Tibial nerve (tissue), 4 donors: ENCODE measurements around the gene UBA52. TPM values are rescaled to one million over a fixed set of nuclear protein-coding genes. Genes with fewer than 3 reads are reported as not detected.
"Not testable (repeated sequence)": the region's sequence is repeated elsewhere in the genome, so short reads cannot be mapped to it uniquely, and the experiment has no call there.

Experiments
- DNase-seq, 2 donors: peaks; one replicate each; pipeline ENCODE4 v3.0.0-alpha.2; 2019; ENCODE audit warnings: low spot score in 2 of 2
- H3K27ac ChIP-seq, 4 donors: fragments of 200-600 bp; sonication (generic) in 3 of 4; one replicate each; pipeline ENCODE4 v1.5.1; 2017 to 2019; ENCODE audit warnings: mild to moderate bottlenecking in 1 of 4
- H3K27me3 ChIP-seq, 2 donors: fragments of 200-600 bp; sonication (generic) in 1 of 2; one replicate each; pipeline versions ENCODE4 v1.5.1 to v1.6.0; 2017 to 2019
- H3K36me3 ChIP-seq, 3 donors: fragments of 200-600 bp; sonication (generic); one replicate each; pipeline ENCODE4 v1.5.1; 2018 to 2019
- H3K4me1 ChIP-seq, 4 donors: fragments of 200-600 bp; sonication (generic) in 3 of 4; one replicate each; pipeline ENCODE4 v1.5.1; 2017 to 2019
- H3K4me3 ChIP-seq, 4 donors: fragments of 200-600 bp; sonication (generic) in 3 of 4; one replicate each; pipeline ENCODE4 v1.5.1; 2017 to 2019; ENCODE audit warnings: mild to moderate bottlenecking in 1 of 4, moderate library complexity in 1 of 4
- H3K9me3 ChIP-seq, 4 donors: fragments of 200-600 bp; sonication (generic) in 3 of 4; one replicate each; pipeline ENCODE4 v1.5.1; 2017 to 2019
- EP300 ChIP-seq, 2 donors: sonication (generic); formaldehyde crosslinking; IDR thresholded peaks; one replicate each; pipeline ENCODE4 v1.6.1; 2017; ENCODE audit warnings: antibody characterized with exemption in 2 of 2, mild to moderate bottlenecking in 1 of 2
- POLR2A ChIP-seq, 2 donors: fragments of 450-650 bp; IDR thresholded peaks; one replicate each; pipeline ENCODE4 v1.6.1; 2017; ENCODE audit warnings: antibody characterized with exemption in 2 of 2, mild to moderate bottlenecking in 2 of 2, moderate library complexity in 2 of 2
- WGBS, 2 donors: methylation state at CpG; one replicate each; pipeline ENCODE4 v1.1.5; 2018; 5-methylcytosine and 5-hydroxymethylcytosine counted together
- total RNA-seq, 4 donors: library from RNA; depleted of rRNA; stranded (reverse); fragments of >200 nt; gene quantifications; one replicate each; pipeline ENCODE4 v1.1.0, GENCODE V29; 2016
- TF ChIP-seq, protein P1 (sequence below), 5 experiments: fragments of 200-600 bp in 3 of 5; fragments of 450-650 bp in 2 of 5; sonication (generic) in 3 of 5; IDR thresholded peaks; one replicate each; pipeline ENCODE4 v1.5.1; 2016 to 2019; ENCODE audit warnings: antibody characterized with exemption in 5 of 5, mild to moderate bottlenecking in 3 of 5, moderate library complexity in 2 of 5

UBA52 gene
- total RNA-seq, 4 donors from 2014 or later: 504 to 826 (median 521) TPM

DNA sequence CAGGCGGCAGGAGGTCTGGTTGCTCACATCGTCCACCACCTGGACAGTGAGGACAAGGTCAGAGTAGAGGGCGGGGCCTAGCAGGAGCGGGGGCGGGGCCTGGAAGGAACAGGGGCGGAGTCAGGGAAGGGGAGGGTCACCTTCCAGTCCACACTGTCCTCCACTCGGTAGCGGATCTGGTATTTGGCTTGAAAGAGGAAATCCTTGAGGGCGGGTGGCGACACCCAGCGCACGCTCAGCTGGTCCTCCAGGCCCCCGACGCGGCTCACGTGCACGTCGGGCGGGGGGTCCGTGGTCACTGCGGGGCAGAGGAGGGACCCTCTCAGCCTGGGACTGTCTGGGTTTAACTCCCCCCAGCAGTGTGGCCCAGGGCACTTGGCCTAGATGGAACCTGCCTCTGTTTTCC lies 25.1 kb downstream of the UBA52 start:
- Histone ChIP-seq H3K9me3 (no peaks in the 10 kb centered on the region), H3K4me3 (no peak overlapping the region), H3K4me1 (peaks cover 0 to 26% (median 16%) of the 10 kb centered on the region in 4 donors), H3K27ac (no peak overlapping the region), H3K36me3 (no peaks in the 10 kb centered on the region), H3K27me3 (peaks cover 2 to 37% of the 10 kb centered on the region in 2 donors)
- no peak for TF ChIP-seq EP300 (IDR thresholded peaks at IDR 0.05)
- 22 to 24% methylated on average over 19 to 20 of the region's 21 CpGs for WGBS, 2 donors
- DNase-seq: peak in 1 of 2 donors; percentile 38

DNA sequence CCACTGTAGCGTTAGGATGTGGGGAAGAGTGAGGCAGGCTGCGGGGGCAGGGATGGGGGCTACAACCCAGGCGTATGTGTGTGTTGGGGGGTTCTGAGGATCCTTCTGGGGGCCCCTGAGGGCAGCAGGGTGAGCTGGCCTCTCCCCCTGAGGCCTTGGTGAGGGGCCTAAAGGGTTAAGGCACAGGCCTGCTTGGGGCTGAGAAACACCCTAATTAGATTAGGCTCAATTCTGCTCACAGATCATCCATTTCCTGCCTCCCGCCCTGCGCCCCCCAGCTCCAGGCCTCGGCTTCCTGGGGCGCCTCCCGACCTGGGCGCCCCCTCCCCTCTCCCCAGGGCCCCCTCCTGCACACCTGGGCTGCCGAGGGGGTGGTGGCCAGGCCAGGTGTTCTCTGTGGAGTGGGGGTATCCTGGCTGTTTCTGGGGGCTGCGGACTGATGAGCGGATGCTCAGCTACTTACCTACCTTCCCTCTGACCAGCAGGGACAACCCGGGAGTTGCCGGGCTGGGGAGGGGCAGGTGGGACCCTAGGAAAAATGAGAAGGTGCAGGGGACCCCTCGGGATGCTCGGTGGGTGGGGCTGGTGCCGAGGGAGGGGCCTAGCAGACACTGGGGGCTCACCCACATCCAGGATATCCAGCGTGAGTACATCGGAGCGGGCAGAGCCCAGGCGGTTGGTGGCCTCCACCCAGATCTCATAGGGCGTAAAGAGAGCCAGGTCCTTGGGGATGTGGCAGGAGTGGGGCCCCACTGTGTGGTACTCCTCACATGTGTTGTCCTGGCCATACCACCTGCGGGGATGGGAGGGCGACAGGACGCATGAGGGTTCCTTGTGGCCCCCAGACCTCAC lies 26.4 kb downstream of the UBA52 start:
- no peak overlapping the region for H3K27ac ChIP-seq

DNA sequence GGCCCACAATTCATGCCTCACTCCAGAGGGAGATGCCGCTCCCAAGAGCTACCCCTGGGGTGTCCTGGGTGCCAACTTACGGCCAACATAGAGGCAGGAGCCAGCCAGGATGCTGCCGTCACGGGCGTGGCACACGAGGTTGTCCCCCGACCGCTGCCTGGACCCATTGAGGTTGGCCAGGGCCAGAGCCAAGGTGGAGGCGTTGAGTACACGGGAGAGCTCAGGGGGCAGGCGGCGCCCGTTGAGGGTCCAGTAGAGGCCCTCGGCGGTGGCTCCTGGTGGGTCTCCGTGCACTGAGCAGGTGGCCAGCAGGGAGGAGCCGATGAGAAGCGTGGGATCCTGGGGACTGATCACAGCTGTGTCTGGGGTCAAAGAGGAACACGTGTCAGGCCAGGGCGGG lies 27.8 kb downstream of the UBA52 start:
- Histone ChIP-seq H3K27me3 (peaks cover 2 to 62% of the 10 kb centered on the region in 2 donors), H3K4me1 (peaks cover 0 to 28% (median 13%) of the 10 kb centered on the region in 4 donors), H3K36me3 (no peaks in the 10 kb centered on the region), H3K4me3 (no peak overlapping the region), H3K27ac (no peak overlapping the region), H3K9me3 (no peaks in the 10 kb centered on the region)
- TF ChIP-seq, protein P1, sequence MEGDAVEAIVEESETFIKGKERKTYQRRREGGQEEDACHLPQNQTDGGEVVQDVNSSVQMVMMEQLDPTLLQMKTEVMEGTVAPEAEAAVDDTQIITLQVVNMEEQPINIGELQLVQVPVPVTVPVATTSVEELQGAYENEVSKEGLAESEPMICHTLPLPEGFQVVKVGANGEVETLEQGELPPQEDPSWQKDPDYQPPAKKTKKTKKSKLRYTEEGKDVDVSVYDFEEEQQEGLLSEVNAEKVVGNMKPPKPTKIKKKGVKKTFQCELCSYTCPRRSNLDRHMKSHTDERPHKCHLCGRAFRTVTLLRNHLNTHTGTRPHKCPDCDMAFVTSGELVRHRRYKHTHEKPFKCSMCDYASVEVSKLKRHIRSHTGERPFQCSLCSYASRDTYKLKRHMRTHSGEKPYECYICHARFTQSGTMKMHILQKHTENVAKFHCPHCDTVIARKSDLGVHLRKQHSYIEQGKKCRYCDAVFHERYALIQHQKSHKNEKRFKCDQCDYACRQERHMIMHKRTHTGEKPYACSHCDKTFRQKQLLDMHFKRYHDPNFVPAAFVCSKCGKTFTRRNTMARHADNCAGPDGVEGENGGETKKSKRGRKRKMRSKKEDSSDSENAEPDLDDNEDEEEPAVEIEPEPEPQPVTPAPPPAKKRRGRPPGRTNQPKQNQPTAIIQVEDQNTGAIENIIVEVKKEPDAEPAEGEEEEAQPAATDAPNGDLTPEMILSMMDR (IDR thresholded peaks at IDR 0.05): no peak
- TF ChIP-seq EP300 (IDR thresholded peaks at IDR 0.05) (no peak), POLR2A (IDR thresholded peaks at IDR 0.05) (no peak)
- WGBS, 2 donors: 88 to 89% methylated on average over 20 of the region's 20 CpGs
- no peak for DNase-seq

More for the DNA sequence above, 26.4 kb downstream of the UBA52 start:
- no peak overlapping the region for H3K4me3 ChIP-seq
- TF ChIP-seq, protein P1 (IDR thresholded peaks at IDR 0.05): no peak
- TF ChIP-seq POLR2A (IDR thresholded peaks at IDR 0.05) (no peak), EP300 (IDR thresholded peaks at IDR 0.05) (no peak)
- no peaks in the 10 kb centered on the region for H3K9me3 ChIP-seq
- 48 to 52% methylated on average over 14 to 21 of the region's 25 CpGs for WGBS, 2 donors
- H3K36me3 ChIP-seq: no peaks in the 10 kb centered on the region
- H3K4me1 ChIP-seq: peaks cover 0 to 26% (median 16%) of the 10 kb centered on the region in 4 donors
- no peak for DNase-seq
- peaks cover 2 to 47% of the 10 kb centered on the region in 2 donors for H3K27me3 ChIP-seq

DNA sequence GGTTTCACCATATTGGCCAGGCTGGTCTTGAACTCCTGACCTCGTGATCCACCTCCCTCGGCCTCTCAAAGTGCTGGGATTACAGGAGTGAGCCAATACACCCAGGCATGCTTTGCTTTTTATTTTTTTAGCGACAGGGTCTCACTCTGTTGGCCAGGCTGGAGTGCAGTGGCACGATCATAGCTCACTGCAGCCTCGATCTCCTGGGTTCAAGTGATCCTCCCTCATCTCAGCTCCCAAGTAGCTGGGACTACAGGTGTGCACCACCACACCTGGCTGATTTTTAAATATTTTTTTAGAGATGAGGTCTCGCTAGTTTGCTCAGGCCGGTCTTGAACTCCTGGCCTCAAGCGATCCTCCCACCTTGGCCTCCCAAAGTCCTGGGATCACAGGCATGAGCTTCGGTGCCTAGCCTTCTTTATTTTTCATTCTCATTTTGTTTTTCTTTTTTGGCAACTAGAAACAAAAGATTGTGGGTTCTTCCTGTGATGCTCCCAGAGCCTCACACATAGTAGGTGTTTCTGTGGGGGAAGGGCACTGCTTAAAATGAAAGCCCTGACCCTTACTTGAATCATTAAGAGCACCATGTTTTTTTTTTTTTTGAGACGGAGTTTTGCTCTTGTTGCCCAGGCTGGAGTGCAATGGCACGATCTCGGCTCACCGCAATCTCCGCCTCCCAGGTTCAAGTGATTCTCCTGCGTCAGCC lies 29.2 kb downstream of the UBA52 start:
- WGBS, 2 donors: 89 to 96% methylated on average over 15 of the region's 15 CpGs
- H3K4me1 ChIP-seq: peaks cover 0 to 29% (median 3%) of the 10 kb centered on the region in 4 donors
- peaks cover 0 to 75% of the 10 kb centered on the region in 2 donors for H3K27me3 ChIP-seq
- DNase-seq, H3K9me3 ChIP-seq, H3K27ac ChIP-seq, H3K36me3 ChIP-seq, H3K4me3 ChIP-seq: not testable (repeated sequence)

DNA sequence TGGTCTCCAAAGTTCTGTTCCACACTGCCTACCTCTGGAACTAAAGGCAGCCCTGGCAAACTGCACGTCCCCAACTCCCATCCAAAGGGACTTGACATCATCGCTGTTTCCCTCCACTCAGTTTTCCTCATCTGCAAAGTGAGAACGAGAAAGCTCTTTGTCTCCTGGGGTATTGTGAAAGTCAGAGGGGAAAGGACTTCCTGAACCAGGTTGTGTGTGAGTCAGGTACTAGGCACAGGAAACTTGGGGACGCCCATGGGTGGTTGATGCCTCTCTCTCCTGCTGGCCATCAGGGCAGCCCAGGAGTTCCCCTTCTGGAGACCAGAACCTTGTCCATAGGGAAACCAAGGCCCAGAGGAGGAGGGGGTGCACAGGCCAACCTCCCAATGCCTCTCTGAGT lies 30.2 kb downstream of the UBA52 start:
- Histone ChIP-seq H3K27me3 (peaks cover 0 to 76% of the 10 kb centered on the region in 2 donors), H3K9me3 (no peaks in the 10 kb centered on the region), H3K36me3 (no peaks in the 10 kb centered on the region), H3K4me1 (peaks cover 0 to 31% (median 6%) of the 10 kb centered on the region in 4 donors), H3K27ac (no peak overlapping the region), H3K4me3 (no peak overlapping the region)
- TF ChIP-seq, protein P1 (IDR thresholded peaks at IDR 0.05): no peak
- TF ChIP-seq EP300 (IDR thresholded peaks at IDR 0.05): no peak
- TF ChIP-seq POLR2A (IDR thresholded peaks at IDR 0.05): no peak
- WGBS, 2 donors: 82 to 85% methylated on average over 4 of the region's 4 CpGs
- DNase-seq: no peak
